Peyer's patch (tissue), 4 donors: Measurements from ENCODE around the gene BLOC1S3.

Experiments used
- POLR2A ChIP-seq, 2 donors: fragments of 450-650 bp; IDR thresholded peaks; one replicate each; pipeline ENCODE4 v1.5.1; 2017; ENCODE audit warnings: antibody characterized with exemption in 2 of 2, mild to moderate bottlenecking in 2 of 2, moderate library complexity in 2 of 2
- TF ChIP-seq, protein P1 (sequence below), 6 experiments: fragments of 450-650 bp in 4 of 6; fragments of 200-600 bp in 2 of 6; sonication (generic) in 1 of 6; IDR thresholded peaks; one replicate each; pipeline ENCODE4 v1.5.1; 2017 to 2019; ENCODE audit warnings: antibody characterized with exemption in 6 of 6, mild to moderate bottlenecking in 3 of 6, moderate library complexity in 1 of 6

DNA sequence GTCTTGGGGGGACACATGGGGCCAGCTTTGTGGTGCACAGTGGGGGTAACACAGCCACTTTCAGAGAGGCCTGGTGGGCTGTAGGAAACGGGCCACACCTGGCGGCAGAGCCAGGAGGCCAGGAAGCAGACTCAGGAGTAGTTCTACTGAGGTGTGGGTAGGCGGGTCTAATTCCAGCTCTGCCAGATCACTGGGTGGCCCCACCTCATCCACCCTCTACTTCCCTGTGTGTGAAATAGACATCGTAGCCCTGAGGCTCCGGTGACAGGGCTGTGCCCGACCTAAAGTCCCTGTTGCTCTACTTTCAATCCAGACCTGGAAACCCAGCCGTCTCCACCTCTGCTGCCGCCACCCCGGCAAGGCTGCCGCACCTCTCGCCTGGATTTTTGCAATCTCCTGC is 21.8 kb upstream of the BLOC1S3 start:
- TF ChIP-seq, protein P1, sequence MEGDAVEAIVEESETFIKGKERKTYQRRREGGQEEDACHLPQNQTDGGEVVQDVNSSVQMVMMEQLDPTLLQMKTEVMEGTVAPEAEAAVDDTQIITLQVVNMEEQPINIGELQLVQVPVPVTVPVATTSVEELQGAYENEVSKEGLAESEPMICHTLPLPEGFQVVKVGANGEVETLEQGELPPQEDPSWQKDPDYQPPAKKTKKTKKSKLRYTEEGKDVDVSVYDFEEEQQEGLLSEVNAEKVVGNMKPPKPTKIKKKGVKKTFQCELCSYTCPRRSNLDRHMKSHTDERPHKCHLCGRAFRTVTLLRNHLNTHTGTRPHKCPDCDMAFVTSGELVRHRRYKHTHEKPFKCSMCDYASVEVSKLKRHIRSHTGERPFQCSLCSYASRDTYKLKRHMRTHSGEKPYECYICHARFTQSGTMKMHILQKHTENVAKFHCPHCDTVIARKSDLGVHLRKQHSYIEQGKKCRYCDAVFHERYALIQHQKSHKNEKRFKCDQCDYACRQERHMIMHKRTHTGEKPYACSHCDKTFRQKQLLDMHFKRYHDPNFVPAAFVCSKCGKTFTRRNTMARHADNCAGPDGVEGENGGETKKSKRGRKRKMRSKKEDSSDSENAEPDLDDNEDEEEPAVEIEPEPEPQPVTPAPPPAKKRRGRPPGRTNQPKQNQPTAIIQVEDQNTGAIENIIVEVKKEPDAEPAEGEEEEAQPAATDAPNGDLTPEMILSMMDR (IDR thresholded peaks at IDR 0.05): no peak
- no peak for TF ChIP-seq POLR2A (IDR thresholded peaks at IDR 0.05)
